ENCODE measurements around the gene FAM120B.

FAM120B gene

GRCh38 chr6:170388113-170388512, 81.6 kb downstream of the FAM120B start:
- no peak for TF ChIP-seq CTCF (IDR thresholded peaks at IDR 0.05)

GRCh38 chr6:170393033-170393432, 86.5 kb downstream of the FAM120B start:
- no peak for TF ChIP-seq CTCF (IDR thresholded peaks at IDR 0.05)

DNA sequence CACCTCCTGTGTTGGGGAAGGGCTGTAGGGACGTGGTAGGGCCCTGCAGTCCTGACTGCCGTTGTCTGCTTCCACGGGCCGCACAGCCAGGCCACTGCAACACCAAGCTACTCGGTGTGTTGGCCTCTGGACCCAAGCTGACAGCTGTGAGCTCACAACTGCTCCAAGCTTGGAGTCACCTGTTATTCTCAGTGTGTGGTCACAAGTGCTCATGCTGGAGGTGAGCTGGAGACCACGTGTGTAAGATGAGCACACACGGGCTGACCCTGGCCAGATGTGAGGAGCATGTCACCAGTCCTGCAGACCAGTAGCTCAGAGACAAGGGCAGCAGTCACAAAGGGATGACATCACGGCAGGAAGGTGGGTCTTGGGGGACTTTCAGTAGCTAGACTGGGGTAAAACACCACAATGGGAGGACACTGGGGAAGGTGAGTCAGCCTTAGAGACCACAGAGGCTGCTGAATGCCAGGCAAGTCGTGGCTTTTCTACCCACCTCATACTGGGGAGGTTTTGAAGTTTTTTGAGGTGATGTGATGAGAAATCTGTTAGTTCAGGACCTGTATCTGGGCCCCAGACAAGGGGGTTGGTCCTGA, 87.3 kb downstream of the FAM120B start:
- TF ChIP-seq CTCF (IDR thresholded peaks at IDR 0.05), result no peak

DNA sequence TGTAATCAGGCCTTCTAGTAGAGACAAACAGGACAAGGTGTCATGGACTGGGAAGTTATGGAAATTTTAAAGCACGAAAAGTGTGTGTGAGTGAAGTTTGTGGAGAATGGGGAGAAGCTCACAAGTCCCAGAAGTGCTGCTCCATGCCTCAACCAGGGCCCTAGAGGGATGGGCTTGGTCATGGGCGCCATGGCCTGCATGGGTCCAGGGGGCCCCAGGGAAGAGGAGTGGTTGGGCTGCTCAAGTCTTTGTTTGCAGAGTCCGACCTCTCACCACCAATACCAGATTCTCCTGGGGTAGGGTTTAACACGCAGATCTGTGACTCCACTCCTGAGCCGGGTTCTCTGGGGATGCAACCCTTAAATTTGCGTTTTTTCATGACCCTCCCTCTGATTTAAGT, 88.4 kb downstream of the FAM120B start:
- no peak for TF ChIP-seq CTCF (IDR thresholded peaks at IDR 0.05)

DNA sequence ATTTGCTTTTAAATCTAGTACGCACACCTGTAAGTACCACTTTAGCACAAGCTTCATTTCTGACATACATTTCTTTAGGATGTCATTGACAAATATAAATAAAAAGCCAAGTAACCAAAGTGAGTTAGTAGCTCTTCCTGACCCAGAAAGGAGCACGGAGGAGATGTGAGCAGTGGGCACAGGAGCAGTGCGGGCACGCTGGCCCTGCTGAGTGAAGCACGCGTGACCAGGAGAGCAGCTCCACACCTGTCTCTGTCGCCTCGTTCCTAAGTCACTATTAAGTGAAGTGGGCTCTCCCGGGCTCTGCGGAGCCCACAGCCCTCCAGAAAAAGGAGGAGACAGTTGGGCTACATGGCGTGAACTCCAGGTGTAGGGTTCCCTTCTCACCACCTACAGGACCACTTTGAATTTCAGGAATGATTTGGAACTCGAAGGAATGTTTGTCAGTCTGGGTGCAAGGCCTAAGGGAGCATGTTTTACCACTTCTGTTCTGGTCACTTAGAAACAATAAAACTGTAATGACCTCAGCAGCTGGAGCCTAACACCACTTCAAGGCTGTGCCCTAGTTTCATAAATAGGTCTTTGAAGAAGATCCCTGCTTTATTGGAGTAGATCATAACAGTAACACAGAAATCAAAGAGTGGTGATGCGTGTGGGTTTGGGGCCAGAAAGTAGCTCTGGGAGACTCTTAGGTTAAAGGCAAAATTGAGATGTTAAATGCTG, 95.9 kb downstream of the FAM120B start:
- no peak for TF ChIP-seq CTCF (IDR thresholded peaks at IDR 0.05)

DNA sequence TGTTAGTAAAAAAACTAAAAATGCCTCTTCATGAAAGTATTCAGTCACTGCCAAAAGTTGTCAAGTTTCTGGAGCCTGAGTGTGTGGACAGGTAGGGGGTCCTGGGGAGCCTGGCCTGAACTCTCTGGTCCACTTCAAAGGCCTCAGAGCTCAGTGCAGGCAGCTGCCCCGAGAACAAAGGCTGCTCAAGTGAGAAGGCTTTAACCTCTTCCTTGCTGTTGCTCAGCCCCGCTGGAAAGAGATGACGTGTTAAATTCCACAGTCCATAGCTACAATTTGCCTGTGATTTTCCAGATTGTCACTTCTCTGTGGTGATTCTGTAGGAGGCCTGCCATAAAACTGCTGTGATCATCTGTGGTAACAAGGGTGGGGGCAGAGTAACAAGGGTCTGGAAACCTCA, 96.9 kb downstream of the FAM120B start:
- no peak for TF ChIP-seq CTCF (IDR thresholded peaks at IDR 0.05)

DNA sequence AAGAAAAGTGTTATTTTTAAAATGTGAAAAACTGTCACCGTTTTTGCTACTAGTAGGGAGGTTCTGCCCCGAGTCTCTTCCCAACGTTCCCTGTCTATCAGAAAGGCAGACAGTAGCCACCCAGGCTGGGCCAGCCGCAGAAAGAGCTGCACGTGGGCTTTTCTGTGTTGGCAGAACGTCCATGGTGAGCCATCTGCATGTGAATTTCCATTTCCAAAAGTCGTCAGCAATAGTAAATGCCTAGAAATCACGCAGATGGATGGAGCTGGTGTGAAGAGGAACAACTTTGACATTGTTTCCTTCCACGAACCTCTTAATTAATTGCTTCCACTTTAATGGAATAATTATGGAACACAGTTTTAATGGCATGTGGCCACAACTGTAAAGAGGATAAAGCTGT, 97.5 kb downstream of the FAM120B start:
- no peak for TF ChIP-seq CTCF (IDR thresholded peaks at IDR 0.05)
